HG03175 (cell line): Measurements from ENCODE around the gene MTTP.

Experiments
- ATAC-seq: cut with Tn5 transposase; IDR thresholded peaks from one replicate; pipeline ENCODE4 v1.9.1; 2021; ENCODE audit warnings: mild to moderate bottlenecking, moderate library complexity; ENCODE audit not compliant: unreplicated experiment

The MTTP gene

DNA sequence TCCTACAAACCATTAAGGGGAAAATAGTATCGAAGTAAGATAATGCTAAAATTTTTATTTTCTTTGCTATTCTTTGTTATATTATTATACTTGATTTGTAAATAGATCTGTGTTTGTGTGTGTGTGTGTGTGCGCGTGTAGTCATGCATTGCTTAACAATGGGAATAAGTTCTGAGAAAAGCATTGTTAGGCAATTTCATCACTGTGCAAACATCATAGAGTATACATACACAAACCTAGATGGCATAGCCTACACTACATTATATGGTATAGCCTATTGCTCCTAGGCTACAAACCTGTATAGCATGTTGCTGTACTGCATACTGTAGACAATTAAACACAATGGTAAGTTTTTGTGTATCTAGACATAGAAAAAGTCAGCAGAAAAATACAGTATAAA, 17.1 kb downstream of the MTTP start:
- ATAC-seq: no peak

DNA sequence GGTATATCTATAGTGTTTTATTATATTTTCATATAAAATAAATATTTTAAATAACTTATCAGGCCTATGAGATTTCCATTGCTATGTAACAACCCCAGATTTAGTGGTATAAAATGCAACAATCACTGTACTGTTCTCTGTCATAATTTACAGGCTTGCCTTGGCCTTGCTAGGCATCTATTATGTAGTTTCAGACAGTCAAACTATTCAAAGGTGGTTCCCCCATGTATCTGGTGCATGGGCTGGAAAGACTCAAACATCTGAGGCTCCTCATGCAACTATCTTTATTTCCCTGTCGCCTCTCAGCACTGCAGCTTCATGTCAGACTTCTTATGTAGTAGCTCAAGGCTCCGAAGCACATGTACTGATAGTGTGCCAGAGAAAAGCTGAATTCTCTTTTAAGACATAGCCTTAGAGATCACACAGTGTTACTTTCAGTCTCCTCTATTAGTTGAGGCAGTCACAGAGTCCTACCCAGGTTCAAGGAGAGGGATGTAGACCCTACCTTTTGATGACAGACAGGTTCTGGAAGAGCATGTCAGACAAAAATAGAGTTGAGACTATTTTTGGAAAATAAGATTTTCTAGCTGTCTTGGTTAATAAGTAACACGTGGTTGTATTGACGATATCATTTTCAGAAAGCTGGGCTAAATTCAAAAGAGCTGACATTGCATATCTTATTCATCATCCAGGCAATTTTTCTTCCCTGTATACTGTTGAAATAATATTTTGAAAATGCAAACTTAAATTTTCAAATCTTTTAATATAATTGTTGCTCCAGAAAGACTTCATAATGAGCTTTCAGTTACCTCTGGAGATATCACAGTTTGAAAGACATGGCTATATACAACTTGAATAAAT, 19.4 kb downstream of the MTTP start:
- peak; percentile 79 for ATAC-seq

DNA sequence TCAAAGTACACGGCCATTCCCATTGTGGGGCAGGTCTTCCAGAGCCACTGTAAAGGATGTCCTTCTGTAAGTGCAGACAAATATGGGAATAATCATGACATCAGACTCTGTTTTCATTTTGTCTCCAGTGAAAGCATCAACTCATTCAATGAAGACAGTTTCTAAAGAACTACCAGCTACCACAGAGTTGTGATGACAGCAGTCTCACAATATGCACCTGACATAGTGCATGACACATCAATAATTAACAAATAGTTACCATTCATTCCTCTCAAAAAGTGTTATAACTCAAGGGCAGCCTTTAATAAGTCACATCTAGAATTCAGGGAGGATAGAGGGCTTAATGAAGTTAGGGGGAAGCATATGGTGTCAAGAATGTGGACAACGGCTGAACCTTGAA, 20.2 kb downstream of the MTTP start:
- peak; percentile 47 for ATAC-seq

DNA sequence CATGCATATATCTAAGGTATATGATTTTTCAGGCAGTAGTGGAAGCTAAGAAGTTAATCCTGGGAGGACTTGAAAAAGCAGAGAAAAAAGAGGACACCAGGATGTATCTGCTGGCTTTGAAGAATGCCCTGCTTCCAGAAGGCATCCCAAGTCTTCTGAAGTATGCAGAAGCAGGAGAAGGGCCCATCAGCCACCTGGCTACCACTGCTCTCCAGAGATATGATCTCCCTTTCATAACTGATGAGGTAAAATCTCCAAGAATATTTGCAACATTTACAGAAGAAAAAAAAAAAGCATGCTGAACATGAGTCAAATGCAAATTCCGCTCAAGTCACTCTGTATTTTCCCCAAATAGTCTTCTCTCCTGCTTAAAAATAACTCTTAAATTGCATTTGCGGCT, 32.1 kb downstream of the MTTP start:
- ATAC-seq: no peak

DNA sequence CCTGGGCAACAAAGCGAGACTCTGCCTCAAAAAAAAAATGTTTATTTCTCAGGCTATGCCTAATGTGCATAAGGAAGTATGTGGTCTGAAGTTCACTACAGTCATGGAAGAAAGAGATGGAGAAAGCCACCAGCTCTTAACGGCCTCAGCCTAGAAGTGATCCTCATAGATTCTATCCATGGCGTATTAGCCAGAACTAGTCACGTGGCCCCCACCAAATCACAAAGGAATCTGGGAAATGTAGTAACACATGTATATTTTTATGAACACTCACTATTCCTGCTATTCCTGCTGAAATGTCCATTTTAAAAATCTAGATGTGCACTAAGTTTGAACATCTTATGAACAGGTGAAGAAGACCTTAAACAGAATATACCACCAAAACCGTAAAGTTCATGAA, 33.8 kb downstream of the MTTP start:
- ATAC-seq: no peak

DNA sequence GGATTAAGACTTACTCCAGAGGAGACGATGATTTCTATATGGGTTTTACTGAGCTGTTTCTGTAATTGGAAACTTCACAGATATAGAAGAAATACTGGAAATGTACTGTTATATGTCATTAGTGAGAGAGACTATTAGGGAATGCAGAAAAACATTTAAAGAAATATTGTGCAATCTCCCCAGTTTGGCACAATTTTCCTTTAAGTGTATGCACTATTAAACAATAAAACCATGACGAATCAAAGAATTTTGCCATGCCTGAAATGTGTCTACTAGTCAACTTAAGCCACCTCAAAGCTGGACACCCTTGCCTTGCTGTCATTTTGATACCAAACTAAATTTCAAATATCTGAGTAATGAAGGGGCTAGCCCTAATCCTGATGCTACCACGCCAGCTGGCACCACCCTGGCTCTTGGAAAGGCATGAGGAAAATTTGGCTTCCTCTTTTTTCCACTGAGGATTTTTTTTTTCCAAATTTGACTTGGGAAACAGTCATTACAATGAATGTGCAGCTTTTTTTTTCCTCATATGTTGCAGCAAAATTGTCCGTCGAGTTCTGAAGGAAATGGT, 36.1 kb downstream of the MTTP start:
- no peak for ATAC-seq

DNA sequence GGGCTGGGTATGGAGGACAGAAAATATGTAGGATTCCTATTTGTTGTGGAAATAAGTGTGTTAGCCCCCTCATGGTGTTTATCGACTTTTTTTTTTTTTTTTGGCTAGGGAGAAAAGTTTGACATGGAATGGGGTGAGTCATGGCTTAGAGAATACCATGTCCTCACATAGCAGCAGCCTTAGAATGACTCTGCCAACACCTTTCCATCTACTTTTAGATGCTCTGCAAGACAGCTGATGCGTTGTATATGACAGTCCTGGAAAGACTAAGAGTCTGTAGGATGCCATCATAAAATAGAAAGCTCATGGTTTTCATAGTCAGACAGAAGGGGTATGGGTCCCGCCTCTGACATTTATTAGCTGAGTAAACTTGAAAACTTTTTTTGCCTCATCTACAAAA, 37.7 kb downstream of the MTTP start:
- no peak for ATAC-seq

DNA sequence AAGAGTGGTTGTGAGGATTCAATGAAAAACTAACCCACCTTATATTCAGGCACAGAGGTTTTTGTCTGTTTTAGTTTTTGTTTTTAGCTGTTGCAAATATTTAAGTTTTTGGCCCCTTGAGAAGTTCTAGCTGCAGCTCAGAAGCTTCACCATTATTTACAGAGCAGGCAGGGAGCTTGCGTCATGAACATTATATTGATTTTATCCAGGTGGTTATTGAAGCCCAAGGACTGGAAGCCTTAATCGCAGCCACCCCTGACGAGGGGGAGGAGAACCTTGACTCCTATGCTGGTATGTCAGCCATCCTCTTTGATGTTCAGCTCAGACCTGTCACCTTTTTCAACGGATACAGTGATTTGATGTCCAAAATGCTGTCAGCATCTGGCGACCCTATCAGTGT, 38.1 kb downstream of the MTTP start:
- ATAC-seq: no peak

DNA sequence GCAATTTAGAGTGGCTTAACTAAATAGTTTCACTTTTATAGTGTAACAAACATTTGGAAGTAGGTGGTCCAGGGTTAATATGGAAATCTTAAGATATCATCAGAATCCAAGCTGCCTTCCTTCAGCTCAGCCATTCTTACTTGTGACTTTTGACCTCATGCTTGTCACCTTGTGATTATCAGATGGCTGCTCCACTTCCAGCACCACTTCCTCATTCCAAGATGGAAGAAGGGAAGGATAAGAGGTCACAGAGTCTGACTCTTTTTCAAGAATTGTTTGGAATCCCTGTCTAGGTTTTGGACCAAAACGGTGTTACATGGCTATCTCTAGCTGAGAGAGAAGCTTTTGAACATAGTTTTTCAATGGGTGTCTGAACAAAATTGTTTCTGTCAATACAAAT, 39.9 kb downstream of the MTTP start:
- no peak for ATAC-seq

DNA sequence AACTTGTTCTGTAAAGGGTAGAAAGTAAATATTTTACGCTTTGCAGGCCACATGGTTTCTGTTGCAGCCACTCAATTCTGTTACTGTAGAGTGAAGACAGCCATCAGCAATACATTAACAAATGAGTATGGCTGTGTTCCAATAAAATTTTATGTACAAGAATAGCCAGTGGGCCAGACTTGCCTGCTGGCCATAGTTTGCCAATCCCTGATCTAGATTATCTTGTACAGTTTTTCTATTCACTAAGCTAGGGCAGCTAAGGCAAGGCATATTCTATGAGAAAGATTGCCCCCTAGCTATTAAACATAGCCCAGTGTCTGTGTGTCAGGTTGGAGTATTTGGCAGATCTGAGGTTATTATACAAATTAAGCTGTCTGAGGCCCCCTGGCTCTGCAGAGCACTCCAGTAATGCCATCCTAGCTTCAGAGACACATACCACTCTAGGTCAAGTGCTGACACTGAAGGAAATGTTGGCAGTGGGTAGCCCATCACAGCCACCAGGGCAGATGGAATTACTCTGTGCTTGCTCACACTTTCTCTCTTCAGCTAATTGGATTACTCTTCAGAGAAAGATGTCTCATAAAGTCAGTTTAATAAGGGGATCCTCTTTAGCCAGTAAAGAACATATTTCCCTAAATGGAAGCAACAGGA, 40.7 kb downstream of the MTTP start:
- no peak for ATAC-seq

DNA sequence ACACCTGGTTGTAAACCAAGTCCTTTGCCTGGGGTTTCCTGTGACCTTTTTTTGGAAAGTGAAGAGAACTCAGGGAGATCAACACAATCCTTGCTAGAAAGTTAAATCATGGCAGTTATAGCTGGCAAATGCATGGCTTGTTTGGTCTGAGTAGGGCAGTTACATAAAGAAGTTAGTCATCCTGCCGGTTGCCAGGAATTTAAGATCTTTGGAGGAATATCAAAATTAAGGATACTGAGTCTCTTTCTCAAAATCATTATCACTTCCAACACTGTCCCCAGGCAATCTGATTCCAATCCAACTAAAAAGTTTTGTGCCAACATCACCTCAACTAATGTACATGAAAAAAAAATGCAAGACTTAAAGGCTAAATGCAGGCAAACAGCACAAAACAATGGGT, 42.8 kb downstream of the MTTP start:
- ATAC-seq: no peak

DNA sequence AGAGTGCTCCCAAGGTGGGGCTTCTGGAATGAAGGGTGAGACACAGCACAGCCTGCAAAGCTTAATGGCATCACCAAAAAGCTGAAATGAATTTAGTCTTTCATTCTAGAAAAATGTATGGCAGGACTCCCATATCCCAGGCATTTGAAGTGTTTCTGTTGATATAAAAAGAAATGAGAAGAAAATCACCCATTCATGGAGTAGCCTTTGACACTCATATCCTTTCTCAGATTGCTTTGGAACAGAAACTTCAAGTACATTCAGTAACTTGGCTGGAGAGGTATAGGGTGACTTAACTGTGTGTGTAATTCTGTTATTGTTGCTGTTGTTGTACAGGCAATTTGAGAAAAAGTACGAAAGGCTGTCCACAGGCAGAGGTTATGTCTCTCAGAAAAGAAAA, 47.7 kb downstream of the MTTP start:
- ATAC-seq: no peak

DNA sequence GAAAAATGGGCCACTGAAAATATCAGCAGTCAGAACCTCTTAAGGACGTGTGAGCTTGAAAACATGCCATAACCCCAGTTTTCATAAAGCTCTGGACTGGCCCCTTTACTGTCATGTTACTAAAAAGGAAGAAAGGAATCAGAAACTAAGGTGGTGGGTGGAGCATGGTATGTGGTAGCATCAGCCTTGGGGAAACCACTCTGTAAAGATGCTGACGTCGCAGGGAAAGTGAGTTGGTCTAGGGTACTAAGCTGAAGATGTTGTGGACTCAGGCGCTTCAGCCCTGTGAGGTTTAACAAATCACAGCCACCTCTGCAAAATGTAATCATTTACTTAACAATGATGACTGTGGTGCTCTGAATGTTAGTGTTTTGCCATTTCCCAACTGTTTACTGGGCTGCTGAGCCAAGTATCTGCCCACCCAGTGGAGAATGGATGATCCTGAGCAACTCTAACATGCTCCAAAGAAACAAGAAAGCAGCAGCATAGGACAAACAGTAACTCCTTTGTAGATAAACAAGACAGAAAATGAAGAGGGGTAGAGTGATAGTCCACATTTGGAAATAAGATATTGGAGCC, 49.6 kb downstream of the MTTP start:
- ATAC-seq: no peak

DNA sequence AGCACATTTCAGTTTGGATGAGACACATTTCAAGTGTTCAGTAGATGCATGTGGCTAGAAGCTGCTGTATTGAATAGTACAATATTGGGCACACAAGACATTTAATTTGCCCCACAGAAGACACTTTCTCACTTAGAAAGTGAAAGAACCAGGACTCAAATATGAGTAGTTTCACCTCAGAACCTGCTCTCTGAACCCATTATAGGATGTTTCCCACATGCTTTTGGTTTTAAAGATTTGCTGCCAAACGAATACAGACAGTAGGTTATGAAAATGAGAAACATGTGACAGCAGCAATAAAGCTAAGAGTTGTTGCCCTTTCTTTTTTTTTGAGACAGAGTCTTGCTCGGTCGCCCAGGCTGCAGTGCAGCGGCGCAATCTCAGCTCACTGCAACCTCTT, 50.7 kb downstream of the MTTP start:
- no peak for ATAC-seq

DNA sequence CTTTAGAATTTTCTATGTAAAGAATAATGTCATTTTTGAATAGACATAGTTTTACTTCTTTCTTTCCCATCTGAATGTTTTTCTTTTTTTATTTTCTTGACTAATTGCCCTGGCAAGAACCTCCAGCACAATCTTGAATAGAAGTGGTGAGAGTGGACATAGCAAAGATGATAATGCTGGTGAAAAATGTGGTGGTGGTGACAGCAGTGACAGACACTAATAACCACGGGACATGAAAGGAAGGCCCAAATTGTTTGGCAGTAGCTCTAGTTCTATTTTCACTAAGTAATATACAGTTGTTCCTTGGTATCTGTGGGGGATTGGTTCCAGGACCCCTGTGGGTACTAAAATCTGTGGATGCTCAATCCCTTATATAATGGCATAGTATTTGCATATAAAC, 53.4 kb downstream of the MTTP start:
- ATAC-seq: no peak

DNA sequence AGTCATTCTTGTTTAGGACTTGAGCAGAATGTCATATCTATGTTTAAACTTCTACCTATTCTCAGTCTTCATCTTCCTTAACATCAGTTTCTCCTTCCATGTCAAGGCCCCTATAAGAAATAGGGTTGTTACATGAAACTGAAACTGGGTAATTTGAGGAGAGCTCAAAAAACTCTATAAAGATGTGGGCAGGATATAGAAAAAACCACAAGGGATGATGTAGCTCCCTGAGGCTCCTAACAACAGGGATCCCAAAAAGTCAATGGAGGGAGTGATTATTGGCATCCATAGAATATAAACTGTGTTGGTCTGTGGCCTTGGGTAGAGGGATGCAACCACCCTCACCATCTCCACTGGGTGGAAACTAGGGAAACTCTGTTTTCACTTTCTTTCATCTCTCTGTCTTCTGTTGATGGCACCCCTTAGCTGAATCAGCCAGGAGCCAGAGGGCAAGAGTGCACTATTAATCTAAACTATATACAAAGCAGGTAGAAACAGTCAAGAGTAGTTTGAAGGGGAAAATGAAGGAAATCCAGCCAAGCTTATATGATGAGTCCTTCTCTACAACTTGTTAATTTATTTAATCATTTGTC, 55.4 kb downstream of the MTTP start:
- ATAC-seq: no peak

DNA sequence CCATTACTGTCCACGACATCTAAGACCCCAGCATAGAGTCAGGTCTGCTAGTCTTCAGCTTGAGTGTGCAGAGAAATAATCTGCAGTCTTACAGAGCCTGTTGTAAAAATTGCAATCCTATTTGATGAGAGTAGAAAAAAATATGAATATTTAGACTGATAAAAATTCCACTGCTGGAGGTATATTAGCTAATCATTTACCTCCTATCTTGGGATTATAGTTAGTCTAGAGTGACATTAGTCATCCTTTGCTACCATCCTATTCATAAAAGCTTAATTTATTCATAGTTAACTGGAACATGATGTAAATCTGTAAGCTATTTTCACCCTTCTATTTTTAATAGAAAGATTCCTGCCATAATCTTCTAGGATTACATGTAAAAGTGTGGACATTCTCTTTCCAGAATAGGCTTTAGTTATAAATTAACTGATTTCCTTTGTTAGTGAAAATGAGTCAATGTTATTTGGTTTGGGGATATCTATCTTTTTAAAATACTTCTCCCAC, 56.3 kb downstream of the MTTP start:
- no peak for ATAC-seq

DNA sequence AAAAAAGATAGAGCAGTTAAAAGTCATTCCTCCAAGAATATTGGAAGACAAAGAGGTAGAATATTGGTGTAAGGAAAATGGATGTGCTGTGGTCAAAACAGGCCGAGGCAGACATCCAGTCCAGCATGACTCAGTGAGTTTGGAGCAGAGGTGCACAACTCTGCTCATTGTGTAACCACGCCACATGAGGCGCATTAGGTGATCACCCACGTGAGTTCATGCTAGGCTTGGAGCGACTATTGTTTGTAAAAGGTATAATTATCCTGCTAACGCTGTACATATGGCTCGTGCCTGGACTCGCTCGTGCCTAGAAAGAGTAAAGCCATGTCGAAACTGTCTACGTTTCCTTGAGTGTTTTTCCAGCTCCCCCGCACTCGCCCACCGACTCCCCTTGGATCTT, 59.1 kb downstream of the MTTP start:
- no peak for ATAC-seq

DNA sequence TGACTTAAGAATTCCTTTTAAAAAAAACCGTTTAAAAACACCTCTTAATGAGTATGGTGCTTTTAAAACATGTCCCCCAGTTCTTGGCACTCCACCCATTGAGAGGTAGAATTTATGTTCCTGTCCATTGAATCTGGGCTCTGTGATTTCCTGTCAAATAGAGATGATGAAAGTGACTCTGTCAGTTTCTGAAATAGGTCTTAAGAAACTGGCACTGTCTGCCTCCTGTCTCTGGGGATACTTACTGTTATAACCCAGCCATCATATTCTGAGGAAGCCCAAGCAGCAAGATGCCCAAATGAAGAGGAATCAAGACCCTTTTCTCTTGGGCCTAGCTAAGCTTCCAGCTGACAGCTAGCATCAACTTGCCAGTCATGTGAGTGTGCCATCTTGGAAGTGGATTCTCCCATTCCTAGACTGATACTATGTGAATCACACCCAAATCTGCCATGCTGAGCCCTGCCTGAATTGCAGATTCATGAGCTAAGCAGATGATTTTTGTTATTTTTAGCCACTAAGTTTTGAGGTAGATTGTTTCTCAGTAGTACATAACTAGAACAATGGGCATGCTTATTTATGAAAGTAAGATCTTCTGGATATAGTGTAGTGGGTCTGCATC, 60.2 kb downstream of the MTTP start:
- no peak for ATAC-seq

DNA sequence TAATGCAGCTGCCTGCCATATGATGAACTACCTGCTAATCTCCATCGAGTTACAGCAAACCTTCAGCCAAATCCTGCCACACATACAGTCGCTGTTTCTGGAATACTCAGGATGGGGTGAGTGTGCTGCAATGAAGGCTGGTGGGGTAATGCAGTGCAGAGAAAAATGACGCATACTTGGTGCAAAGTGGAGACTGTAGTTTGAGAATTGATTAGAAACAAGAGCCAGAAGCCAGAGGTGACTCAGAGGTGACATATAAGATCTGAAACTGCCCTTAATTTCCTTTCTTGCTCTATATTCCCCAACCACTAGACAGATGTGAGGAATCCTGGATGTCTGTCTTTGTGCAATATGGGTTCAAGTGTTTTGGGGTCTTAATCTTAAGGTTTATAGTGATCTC, 61.0 kb downstream of the MTTP start:
- no peak for ATAC-seq

DNA sequence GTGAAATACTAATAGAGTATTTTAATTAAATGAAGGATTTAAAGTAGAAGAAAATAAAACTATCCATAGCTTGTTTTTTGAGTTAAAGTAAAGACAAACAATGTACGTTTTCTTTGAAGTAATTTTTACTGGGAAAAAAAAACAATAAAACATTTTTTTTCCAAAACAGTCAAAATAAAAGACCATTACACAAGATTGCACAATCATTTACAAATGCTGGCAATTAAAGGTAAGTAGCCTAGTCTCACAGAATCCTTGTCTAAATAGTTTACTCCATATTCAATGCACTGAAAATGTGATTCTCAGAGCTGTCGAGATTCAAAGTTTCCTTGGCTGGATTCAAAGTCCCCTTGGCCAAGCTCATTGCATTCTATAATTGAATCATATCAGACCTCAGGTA, 61.8 kb downstream of the MTTP start:
- ATAC-seq: no peak
